Tibial nerve (tissue), 4 donors: ENCODE measurements around the gene PPP2R2C. TPM values are rescaled to one million over a fixed set of nuclear protein-coding genes. Genes with fewer than 3 reads are reported as not detected.

Source experiments
- DNase-seq, 2 donors: peaks; one replicate each; pipeline ENCODE4 v3.0.0-alpha.2; 2019; ENCODE audit warnings: low spot score in 2 of 2
- H3K27ac ChIP-seq, 4 donors: fragments of 200-600 bp; sonication (generic) in 3 of 4; one replicate each; pipeline ENCODE4 v1.5.1; 2017 to 2019; ENCODE audit warnings: mild to moderate bottlenecking in 1 of 4
- H3K27me3 ChIP-seq, 2 donors: fragments of 200-600 bp; sonication (generic) in 1 of 2; one replicate each; pipeline versions ENCODE4 v1.5.1 to v1.6.0; 2017 to 2019
- H3K36me3 ChIP-seq, 3 donors: fragments of 200-600 bp; sonication (generic); one replicate each; pipeline ENCODE4 v1.5.1; 2018 to 2019
- H3K4me1 ChIP-seq, 4 donors: fragments of 200-600 bp; sonication (generic) in 3 of 4; one replicate each; pipeline ENCODE4 v1.5.1; 2017 to 2019
- H3K4me3 ChIP-seq, 4 donors: fragments of 200-600 bp; sonication (generic) in 3 of 4; one replicate each; pipeline ENCODE4 v1.5.1; 2017 to 2019; ENCODE audit warnings: mild to moderate bottlenecking in 1 of 4, moderate library complexity in 1 of 4
- H3K9me3 ChIP-seq, 4 donors: fragments of 200-600 bp; sonication (generic) in 3 of 4; one replicate each; pipeline ENCODE4 v1.5.1; 2017 to 2019
- CTCF ChIP-seq, 5 experiments: fragments of 200-600 bp in 3 of 5; fragments of 450-650 bp in 2 of 5; sonication (generic) in 3 of 5; IDR thresholded peaks; one replicate each; pipeline ENCODE4 v1.5.1; 2016 to 2019; ENCODE audit warnings: antibody characterized with exemption in 5 of 5, mild to moderate bottlenecking in 3 of 5, moderate library complexity in 2 of 5
- EP300 ChIP-seq, 2 donors: sonication (generic); formaldehyde crosslinking; IDR thresholded peaks; one replicate each; pipeline ENCODE4 v1.6.1; 2017; ENCODE audit warnings: antibody characterized with exemption in 2 of 2, mild to moderate bottlenecking in 1 of 2
- POLR2A ChIP-seq, 2 donors: fragments of 450-650 bp; IDR thresholded peaks; one replicate each; pipeline ENCODE4 v1.6.1; 2017; ENCODE audit warnings: antibody characterized with exemption in 2 of 2, mild to moderate bottlenecking in 2 of 2, moderate library complexity in 2 of 2
- WGBS, 2 donors: methylation state at CpG; one replicate each; pipeline ENCODE4 v1.1.5; 2018; 5-methylcytosine and 5-hydroxymethylcytosine counted together
- total RNA-seq, 4 donors: library from RNA; depleted of rRNA; stranded (reverse); fragments of >200 nt; gene quantifications; one replicate each; pipeline ENCODE4 v1.1.0, GENCODE V29; 2016

PPP2R2C gene
- total RNA-seq, 4 donors from 2014 or later, result under 0.01 to 0.66 (median 0.42) TPM; not detected in 1

DNA sequence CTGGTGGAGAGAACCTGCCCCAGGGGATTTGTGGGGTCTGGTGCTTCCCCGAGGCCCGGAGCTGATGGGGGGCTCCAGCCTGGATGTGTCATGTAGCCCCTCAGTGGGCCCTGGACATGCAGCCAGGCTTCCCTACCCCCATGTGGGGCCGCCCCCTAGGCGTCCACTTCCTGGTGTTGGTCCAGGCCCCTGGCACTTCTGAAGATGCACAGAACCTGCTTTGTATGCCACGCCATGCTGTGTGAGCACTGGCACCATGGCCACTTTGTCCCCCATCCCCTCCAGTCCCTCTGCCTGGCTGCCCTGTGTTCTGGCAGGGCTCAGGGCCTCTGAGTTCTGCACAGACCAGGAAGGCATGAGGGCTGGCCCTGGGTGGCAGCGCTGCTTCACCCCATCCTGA, 173.6 kb downstream of the PPP2R2C start:
- H3K36me3 ChIP-seq, result peaks cover 4 to 99% (median 6%) of the 10 kb centered on the region in 3 donors
- no peak overlapping the region for H3K27ac ChIP-seq
- no peaks in the 10 kb centered on the region for H3K9me3 ChIP-seq
- TF ChIP-seq POLR2A (IDR thresholded peaks at IDR 0.05), result no peak
- TF ChIP-seq CTCF (IDR thresholded peaks at IDR 0.05), result no peak
- no peak for TF ChIP-seq EP300 (IDR thresholded peaks at IDR 0.05)
- H3K4me3 ChIP-seq, result no peak overlapping the region
- H3K27me3 ChIP-seq, result no peaks in the 10 kb centered on the region
- no peaks in the 10 kb centered on the region for H3K4me1 ChIP-seq
- DNase-seq, result no peak
- 83 to 84% methylated on average over 6 of the region's 6 CpGs for WGBS, 2 donors

DNA sequence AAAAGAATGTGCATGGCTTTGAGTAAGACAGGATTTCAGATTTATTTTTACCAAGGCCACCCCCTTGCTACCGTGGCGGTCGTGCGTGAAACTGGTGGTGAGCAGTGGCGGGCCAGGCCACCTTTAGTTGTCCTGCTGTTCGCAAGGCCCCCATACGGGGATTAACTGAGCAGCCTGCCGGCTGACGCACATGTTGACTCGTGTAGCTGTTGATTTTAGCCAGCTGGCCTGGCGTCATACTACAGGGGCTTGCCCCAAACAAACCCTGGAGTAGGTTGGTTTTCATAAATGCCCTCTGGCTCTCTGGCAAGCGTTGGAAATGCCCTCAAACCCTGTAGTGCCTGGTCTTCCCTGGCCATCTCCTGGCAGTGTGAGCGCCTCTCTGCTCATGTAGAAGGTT, 174.4 kb downstream of the PPP2R2C start:
- H3K27ac ChIP-seq, result no peak overlapping the region
- H3K9me3 ChIP-seq, result no peaks in the 10 kb centered on the region
- 88 to 92% methylated on average over 13 of the region's 13 CpGs for WGBS, 2 donors
- no peaks in the 10 kb centered on the region for H3K4me1 ChIP-seq
- DNase-seq, result no peak
- H3K4me3 ChIP-seq, result no peak overlapping the region
- H3K36me3 ChIP-seq, result peaks cover 4 to 99% (median 6%) of the 10 kb centered on the region in 3 donors
- no peaks in the 10 kb centered on the region for H3K27me3 ChIP-seq
- TF ChIP-seq POLR2A (IDR thresholded peaks at IDR 0.05) (no peak), CTCF (IDR thresholded peaks at IDR 0.05) (no peak), EP300 (IDR thresholded peaks at IDR 0.05) (no peak)

DNA sequence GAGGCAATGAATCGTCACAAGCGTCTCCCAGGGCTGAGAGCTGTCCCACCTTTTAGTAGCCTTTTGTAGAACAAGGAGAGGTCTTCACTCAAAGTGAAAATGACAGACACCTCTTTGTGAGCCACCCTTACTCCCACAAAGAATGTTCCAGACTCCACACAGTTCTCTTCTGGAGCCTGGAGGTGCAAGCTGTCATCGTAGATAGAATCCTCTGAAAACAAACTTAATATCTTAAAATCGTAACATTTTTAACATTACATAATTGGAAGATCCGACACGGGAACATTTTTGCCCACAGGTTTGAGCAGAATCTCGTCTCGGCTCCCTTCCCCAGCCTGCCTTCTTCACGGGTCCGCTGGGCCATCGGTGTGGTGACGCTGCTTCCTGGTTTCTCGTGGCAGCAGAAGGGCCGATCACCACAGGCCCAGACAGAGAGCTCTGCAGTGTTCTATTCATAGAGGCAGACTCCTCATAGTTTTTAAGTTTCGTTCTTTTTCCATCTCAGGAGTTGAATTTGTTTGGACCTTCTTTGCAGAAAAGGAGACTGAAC, 175.1 kb downstream of the PPP2R2C start:
- Histone ChIP-seq H3K36me3 (peaks cover 4 to 99% (median 4%) of the 10 kb centered on the region in 3 donors), H3K9me3 (no peaks in the 10 kb centered on the region), H3K4me3 (no peak overlapping the region), H3K27me3 (no peaks in the 10 kb centered on the region), H3K27ac (no peak overlapping the region), H3K4me1 (no peaks in the 10 kb centered on the region)
- 85 to 88% methylated on average over 15 of the region's 15 CpGs for WGBS, 2 donors
- DNase-seq, result no peak
- TF ChIP-seq EP300 (IDR thresholded peaks at IDR 0.05), result no peak

- no peak for DNase-seq
- TF ChIP-seq CTCF (IDR thresholded peaks at IDR 0.05) (no peak), EP300 (IDR thresholded peaks at IDR 0.05) (no peak), POLR2A (IDR thresholded peaks at IDR 0.05) (no peak)
- H3K27ac ChIP-seq, result no peak overlapping the region
- no peaks in the 10 kb centered on the region for H3K9me3 ChIP-seq
- H3K4me1 ChIP-seq, result no peaks in the 10 kb centered on the region
- H3K36me3 ChIP-seq, result peaks cover 0 to 99% (median 4%) of the 10 kb centered on the region in 3 donors
- no peak overlapping the region for H3K4me3 ChIP-seq
- WGBS, 2 donors, result 86 to 90% methylated on average over 9 of the region's 9 CpGs
- H3K27me3 ChIP-seq, result no peaks in the 10 kb centered on the region
Observed at GRCh38 chr4:6296026-6296425, 176.4 kb downstream of the PPP2R2C start.

- TF ChIP-seq POLR2A (IDR thresholded peaks at IDR 0.05), result no peak
- TF ChIP-seq EP300 (IDR thresholded peaks at IDR 0.05), result no peak
- no peak for TF ChIP-seq CTCF (IDR thresholded peaks at IDR 0.05)
- no peaks in the 10 kb centered on the region for H3K9me3 ChIP-seq
- H3K36me3 ChIP-seq, result peaks cover 0 to 99% (median 4%) of the 10 kb centered on the region in 3 donors
- DNase-seq, result no peak
- H3K27me3 ChIP-seq, result no peaks in the 10 kb centered on the region
- no peak overlapping the region for H3K4me3 ChIP-seq
- H3K27ac ChIP-seq, result no peak overlapping the region
- H3K4me1 ChIP-seq, result no peaks in the 10 kb centered on the region
- 93 to 94% methylated on average over 14 of the region's 14 CpGs for WGBS, 2 donors
Observed at GRCh38 chr4:6295495-6295894, 176.9 kb downstream of the PPP2R2C start.
